ENCODE data around the gene PLAAT4. TPM values are rescaled to one million over a fixed set of nuclear protein-coding genes. Genes with fewer than 3 reads are reported as not detected.

PLAAT4 gene
- total and polyA plus RNA-seq, 2 experiments from 2014 or later, result 0.69 to 4.6 TPM

- TF ChIP-seq, protein P1, sequence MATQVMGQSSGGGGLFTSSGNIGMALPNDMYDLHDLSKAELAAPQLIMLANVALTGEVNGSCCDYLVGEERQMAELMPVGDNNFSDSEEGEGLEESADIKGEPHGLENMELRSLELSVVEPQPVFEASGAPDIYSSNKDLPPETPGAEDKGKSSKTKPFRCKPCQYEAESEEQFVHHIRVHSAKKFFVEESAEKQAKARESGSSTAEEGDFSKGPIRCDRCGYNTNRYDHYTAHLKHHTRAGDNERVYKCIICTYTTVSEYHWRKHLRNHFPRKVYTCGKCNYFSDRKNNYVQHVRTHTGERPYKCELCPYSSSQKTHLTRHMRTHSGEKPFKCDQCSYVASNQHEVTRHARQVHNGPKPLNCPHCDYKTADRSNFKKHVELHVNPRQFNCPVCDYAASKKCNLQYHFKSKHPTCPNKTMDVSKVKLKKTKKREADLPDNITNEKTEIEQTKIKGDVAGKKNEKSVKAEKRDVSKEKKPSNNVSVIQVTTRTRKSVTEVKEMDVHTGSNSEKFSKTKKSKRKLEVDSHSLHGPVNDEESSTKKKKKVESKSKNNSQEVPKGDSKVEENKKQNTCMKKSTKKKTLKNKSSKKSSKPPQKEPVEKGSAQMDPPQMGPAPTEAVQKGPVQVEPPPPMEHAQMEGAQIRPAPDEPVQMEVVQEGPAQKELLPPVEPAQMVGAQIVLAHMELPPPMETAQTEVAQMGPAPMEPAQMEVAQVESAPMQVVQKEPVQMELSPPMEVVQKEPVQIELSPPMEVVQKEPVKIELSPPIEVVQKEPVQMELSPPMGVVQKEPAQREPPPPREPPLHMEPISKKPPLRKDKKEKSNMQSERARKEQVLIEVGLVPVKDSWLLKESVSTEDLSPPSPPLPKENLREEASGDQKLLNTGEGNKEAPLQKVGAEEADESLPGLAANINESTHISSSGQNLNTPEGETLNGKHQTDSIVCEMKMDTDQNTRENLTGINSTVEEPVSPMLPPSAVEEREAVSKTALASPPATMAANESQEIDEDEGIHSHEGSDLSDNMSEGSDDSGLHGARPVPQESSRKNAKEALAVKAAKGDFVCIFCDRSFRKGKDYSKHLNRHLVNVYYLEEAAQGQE (IDR thresholded peaks at IDR 0.05; ENCODE audit: unreplicated experiment), result no peak
Observed at GRCh38 chr11:63517156-63517555, 19.5 kb upstream of the PLAAT4 start (continued).

DNA sequence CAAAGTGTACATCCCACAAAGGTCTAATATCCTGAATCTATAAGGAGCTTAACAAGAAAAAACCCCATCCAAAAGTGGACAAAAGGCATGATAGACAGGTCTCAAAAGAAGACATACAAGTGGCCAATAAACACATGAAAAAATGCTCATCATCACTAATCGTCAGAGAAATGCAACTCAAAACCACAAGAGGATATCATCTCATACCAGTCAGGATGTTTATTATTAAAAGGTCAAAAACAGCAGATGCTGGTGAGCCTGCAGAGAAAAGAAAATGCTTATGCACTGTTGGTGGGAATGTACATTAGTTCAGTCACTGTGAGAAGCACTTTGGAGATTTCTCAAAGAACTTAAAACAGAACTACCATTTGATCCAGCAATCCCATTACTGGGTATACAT is 18.1 kb upstream of the PLAAT4 start:
- DNase-seq (ENCODE audit: low spot score), result no peak
- no peak for ATAC-seq
- Histone ChIP-seq H3K27me3 (ENCODE audit: insufficient read depth) (no peaks in the 10 kb centered on the region), H3F3A (replicated peaks; ENCODE audit: low read depth) (no peaks in the 10 kb centered on the region), H3K79me2 (replicated peaks; ENCODE audit: insufficient read depth) (no peaks in the 10 kb centered on the region), H3K4me2 (no peak overlapping the region), H2AFZ (no peak overlapping the region), H4K20me1 (replicated peaks; ENCODE audit: insufficient read depth) (no peaks in the 10 kb centered on the region), H3K4me3 (no peak overlapping the region), H3K4me1 (ENCODE audit: insufficient read depth) (no peaks in the 10 kb centered on the region), H3K36me3 (ENCODE audit: insufficient read depth) (peaks cover 18% of the 10 kb centered on the region), H3K27ac (ENCODE audit: low read depth) (no peak overlapping the region), H3K9me2 (ENCODE audit: insufficient read depth) (peaks cover 4% of the 10 kb centered on the region; the same call in 1 of the 2 replicates)
- Mint-ChIP-seq H3K4me3 (no peak overlapping the region), H3K36me3 (ENCODE audit: low read depth) (peaks cover 16% of the 10 kb centered on the region), H3K9me3 (peaks cover 28% of the 10 kb centered on the region), H3K27ac (no peak overlapping the region), H3K4me1 (no peaks in the 10 kb centered on the region), H3K27me3 (ENCODE audit: insufficient read depth, low read depth, poor library complexity) (no peaks in the 10 kb centered on the region)
- no peak for TF ChIP-seq JUNB (IDR thresholded peaks at IDR 0.05; ENCODE audit: unreplicated experiment)
- no peak for TF ChIP-seq ETS1 (IDR thresholded peaks at IDR 0.05)
- no peak for TF ChIP-seq ZNF331 (CRISPR knock-in tag; IDR thresholded peaks at IDR 0.05; ENCODE audit: low read depth)
- TF ChIP-seq ZNF114 (CRISPR knock-in tag; IDR thresholded peaks at IDR 0.05), result no peak

- no peak overlapping the region for H3K27ac ChIP-seq (ENCODE audit: low read depth)
- H3K79me2 ChIP-seq (replicated peaks; ENCODE audit: insufficient read depth), result no peaks in the 10 kb centered on the region
- H3K4me1 Mint-ChIP-seq, result no peaks in the 10 kb centered on the region
- H3K4me1 ChIP-seq (ENCODE audit: insufficient read depth), result no peaks in the 10 kb centered on the region
- no peaks in the 10 kb centered on the region for H3F3A ChIP-seq (replicated peaks; ENCODE audit: low read depth)
- ATAC-seq (no peak), DNase-seq (ENCODE audit: low spot score) (no peak)
- TF ChIP-seq JUNB (IDR thresholded peaks at IDR 0.05; ENCODE audit: unreplicated experiment) (no peak), POLR2AphosphoS5 (IDR thresholded peaks at IDR 0.05; ENCODE audit: low read depth) (no peak), ETS1 (IDR thresholded peaks at IDR 0.05) (no peak), EZH2phosphoT487 (IDR thresholded peaks at IDR 0.05; ENCODE audit: unreplicated experiment) (no peak)
- no peaks in the 10 kb centered on the region for H3K27me3 Mint-ChIP-seq (ENCODE audit: insufficient read depth, low read depth, poor library complexity)
- peaks cover 4% of the 10 kb centered on the region; the same call in 1 of the 2 replicates for H3K9me2 ChIP-seq (ENCODE audit: insufficient read depth)
- peaks cover 46% of the 10 kb centered on the region for H3K9me3 Mint-ChIP-seq
- no peak overlapping the region for H2AFZ ChIP-seq
- no peaks in the 10 kb centered on the region for H4K20me1 ChIP-seq (replicated peaks; ENCODE audit: insufficient read depth)
- H3K4me2 ChIP-seq, result no peak overlapping the region
- H3K27ac Mint-ChIP-seq, result no peak overlapping the region; the same call in 1 of the 2 replicates
- H3K36me3 Mint-ChIP-seq (ENCODE audit: low read depth), result peaks cover 32% of the 10 kb centered on the region
- no peak overlapping the region for H3K4me3 Mint-ChIP-seq
- H3K4me3 ChIP-seq, result no peak overlapping the region
- no peaks in the 10 kb centered on the region for H3K27me3 ChIP-seq (ENCODE audit: insufficient read depth)
- peaks cover 30% of the 10 kb centered on the region for H3K36me3 ChIP-seq (ENCODE audit: insufficient read depth)
Observed at GRCh38 chr11:63520606-63521170, 15.9 kb upstream of the PLAAT4 start.
